H1 (cell line): ENCODE results near the gene XPOT. TPM values are rescaled to one million over a fixed set of nuclear protein-coding genes. Genes with fewer than 3 reads are reported as not detected.

Source experiments
- CTCF ChIA-PET: fragments of 300-600 bp; sonication (Branson Sonifier 250); formaldehyde crosslinking; loops from one replicate; lab custom pipeline; 2021; ENCODE audit not compliant: partially characterized antibody; lab: Charles Lee
- POLR2A ChIA-PET: fragments of 300-600 bp; sonication (Branson Sonifier 250); formaldehyde crosslinking; loops from one replicate; lab custom pipeline; 2021; ENCODE audit warnings: inconsistent platforms; ENCODE audit not compliant: partially characterized antibody; lab: Charles Lee
- DNase-seq, 2 experiments: peaks; one replicate each; pipeline versions ENCODE4 v3.0.0 to v3.0.0-alpha.2; 2010 to 2022; ENCODE audit warnings: low spot score in 2 of 2, low read depth in 1 of 2, mixed read lengths in 1 of 2
- FAIRE-seq: peaks from 2 replicates; lab custom pipeline; 2011; peaks lifted over from hg19 to GRCh38; lab: Jason Lieb, UNC
- H2AFZ ChIP-seq: 2 replicates; pipeline ENCODE4 v1.8.1; 2012; ENCODE audit warnings: low read length, inconsistent platforms
- H2AK5ac ChIP-seq: 2 replicates; pipeline ENCODE4 v1.6.1; 2013; ENCODE audit warnings: low read depth, low read length
- H2BK120ac ChIP-seq: replicated peaks from 2 replicates; pipeline ENCODE3; 2013; ENCODE audit warnings: low read depth, low read length, inconsistent platforms
- H2BK12ac ChIP-seq: 2 replicates; pipeline ENCODE4 v1.6.1; 2013; ENCODE audit warnings: low read depth, low read length
- H2BK15ac ChIP-seq: 2 replicates; pipeline ENCODE4 v1.6.1; 2013; ENCODE audit warnings: low read length
- H2BK20ac ChIP-seq: 2 replicates; pipeline ENCODE4 v1.6.1; 2013; ENCODE audit warnings: low read length
- H2BK5ac ChIP-seq: 2 replicates; pipeline ENCODE4 v1.6.1; 2013; ENCODE audit warnings: low read depth, low read length
- H3K14ac ChIP-seq: 2 replicates; pipeline ENCODE4 v1.6.1; 2013; ENCODE audit warnings: inconsistent platforms; ENCODE audit not compliant: insufficient read length
- H3K18ac ChIP-seq: 2 replicates; pipeline ENCODE4 v1.6.1; 2013; ENCODE audit warnings: low read length; ENCODE audit errors: extremely low read depth
- H3K23ac ChIP-seq: 2 replicates; pipeline ENCODE4 v1.6.1; 2013; ENCODE audit warnings: inconsistent platforms; ENCODE audit not compliant: insufficient read length
- H3K23me2 ChIP-seq: 2 replicates; pipeline ENCODE4 v1.6.1; 2013; ENCODE audit warnings: low read depth, low read length
- H3K27ac ChIP-seq: 2 replicates; pipeline ENCODE4 v1.6.1; 2011; ENCODE audit warnings: low read depth, low read length, inconsistent platforms
- H3K27me3 ChIP-seq, 4 experiments: replicated peaks in 1 of 4; 1 replicate in 1 of 4; 2 replicates in 3 of 4; pipeline versions ENCODE4 v1.6.1 to v1.8.1; 2011 to 2013; ENCODE audit warnings: low read length in 3 of 4, mild to moderate bottlenecking in 3 of 4, inconsistent platforms in 2 of 4, mixed read lengths in 2 of 4, moderate library complexity in 1 of 4; ENCODE audit not compliant: control insufficient read depth in 3 of 4, insufficient read depth in 3 of 4; ENCODE audit errors: extremely low read depth in 1 of 4
- H3K36me3 ChIP-seq, 4 experiments: 2 replicates each; pipeline versions ENCODE4 v1.6.1 to v1.8.1; 2011 to 2013; ENCODE audit warnings: mild to moderate bottlenecking in 4 of 4, low read length in 3 of 4, moderate library complexity in 2 of 4, control low read depth in 1 of 4, inconsistent platforms in 1 of 4; ENCODE audit not compliant: insufficient read depth in 4 of 4, control insufficient read depth in 2 of 4
- H3K4ac ChIP-seq: replicated peaks from 2 replicates; pipeline ENCODE3; 2013; ENCODE audit warnings: low read length, low read depth, mixed read lengths, inconsistent platforms; ENCODE audit not compliant: insufficient read length
- H3K4me1 ChIP-seq, 4 experiments: replicated peaks in 1 of 4; 1 replicate in 1 of 4; 2 replicates in 3 of 4; pipeline versions ENCODE4 v1.6.1 to v1.8.1; 2011 to 2013; ENCODE audit warnings: low read length in 3 of 4, inconsistent platforms in 2 of 4, mixed read lengths in 1 of 4; ENCODE audit not compliant: insufficient read depth in 4 of 4, control insufficient read depth in 3 of 4
- H3K4me2 ChIP-seq, 2 experiments: 2 replicates each; pipeline versions ENCODE4 v1.6.1 to v1.8.1; 2011 to 2013; ENCODE audit warnings: low read depth in 2 of 2, low read length in 2 of 2, control low read depth in 1 of 2, inconsistent platforms in 1 of 2, mild to moderate bottlenecking in 1 of 2; ENCODE audit not compliant: insufficient read depth in 1 of 2
- H3K4me3 ChIP-seq, 4 experiments: fragments of 200-600, 300-600 bp in 1 of 4; sonication (generic), shearing (Covaris generic), sonication (Bioruptor Twin) in 1 of 4; 2 replicates each; pipeline versions ENCODE4 v1.5.1 to v1.8.1; 2011 to 2016; ENCODE audit warnings: low read length in 4 of 4, low read depth in 3 of 4, control low read depth in 2 of 4, inconsistent platforms in 2 of 4, mild to moderate bottlenecking in 2 of 4, mixed read lengths in 1 of 4, moderate library complexity in 1 of 4; ENCODE audit not compliant: insufficient read depth in 2 of 4; ENCODE audit errors: extremely low read depth in 1 of 4
- H3K56ac ChIP-seq: replicated peaks from 2 replicates; pipeline ENCODE3; 2013; ENCODE audit warnings: low read depth, mild to moderate bottlenecking, mixed read lengths, low read length, inconsistent platforms; ENCODE audit not compliant: insufficient read length
- H3K79me1 ChIP-seq: 2 replicates; pipeline ENCODE4 v1.6.1; 2013; ENCODE audit warnings: low read depth, low read length, control low read depth
- H3K79me2 ChIP-seq, 2 experiments: 2 replicates each; pipeline versions ENCODE4 v1.6.1 to v1.8.1; 2012 to 2013; ENCODE audit warnings: low read length in 2 of 2, mild to moderate bottlenecking in 2 of 2, inconsistent platforms in 1 of 2; ENCODE audit not compliant: insufficient read depth in 2 of 2, control insufficient read depth in 1 of 2
- H3K9ac ChIP-seq, 4 experiments: replicated peaks in 1 of 4; 1 replicate in 1 of 4; 2 replicates in 3 of 4; pipeline versions ENCODE4 v1.6.1 to v1.8.1; 2011 to 2013; ENCODE audit warnings: low read depth in 3 of 4, low read length in 3 of 4, control low read depth in 2 of 4, mild to moderate bottlenecking in 2 of 4, moderate library complexity in 2 of 4, inconsistent platforms in 1 of 4; ENCODE audit errors: extremely low read depth in 1 of 4
- H3K9me3 ChIP-seq, 2 experiments: 2 replicates each; pipeline versions ENCODE4 v1.6.1 to v1.8.1; 2012 to 2013; ENCODE audit warnings: mild to moderate bottlenecking in 2 of 2, moderate library complexity in 2 of 2, control low read depth in 1 of 2, inconsistent platforms in 1 of 2, low read depth in 1 of 2, low read length in 1 of 2, mixed read lengths in 1 of 2; ENCODE audit not compliant: insufficient read depth in 2 of 2
- H4K20me1 ChIP-seq, 2 experiments: replicated peaks in 1 of 2; 2 replicates each; pipeline versions ENCODE3 to v1.8.1; 2011 to 2013; ENCODE audit warnings: inconsistent platforms in 2 of 2, low read length in 2 of 2, mild to moderate bottlenecking in 1 of 2; ENCODE audit not compliant: insufficient read depth in 2 of 2, control insufficient read depth in 1 of 2
- H4K5ac ChIP-seq: 2 replicates; pipeline ENCODE4 v1.6.1; 2013; ENCODE audit warnings: low read length, low read depth, mixed read lengths, inconsistent platforms; ENCODE audit not compliant: insufficient read length
- H4K8ac ChIP-seq: 2 replicates; pipeline ENCODE4 v1.8.0; 2013; ENCODE audit warnings: mild to moderate bottlenecking, moderate library complexity, low read length, inconsistent platforms; ENCODE audit not compliant: insufficient read depth; ENCODE audit errors: extremely low read depth
- H4K91ac ChIP-seq: replicated peaks from 2 replicates; pipeline ENCODE3; 2013; ENCODE audit warnings: low read length, mixed read lengths, inconsistent platforms; ENCODE audit not compliant: insufficient read length
- EGR1 ChIP-seq: IDR thresholded peaks from 2 replicates; pipeline ENCODE4 v1.6.1; 2011; ENCODE audit warnings: low read depth, low read length, borderline replicate concordance
- SAP30 ChIP-seq: fragments of 300-600 bp; sonication (generic); IDR thresholded peaks from 2 replicates; pipeline ENCODE4 v1.7.1; 2012; ENCODE audit warnings: low read length, moderate library complexity, mild to moderate bottlenecking, inconsistent platforms; ENCODE audit not compliant: insufficient read depth, insufficient replicate concordance
- WGBS, 2 experiments: shearing (Covaris generic) in 1 of 2; methylation state at CpG; one replicate each; pipeline versions ENCODE4 v1.1.6 to v1.1.7; 2013 to 2015; ENCODE audit warnings: low lambda C conversion rate in 2 of 2, mixed read lengths in 2 of 2, inconsistent platforms in 1 of 2, low coverage in 1 of 2, missing lambda C conversion rate in 1 of 2; ENCODE audit not compliant: insufficient replicate concordance in 2 of 2, insufficient coverage in 1 of 2, insufficient read length in 1 of 2; ENCODE audit errors: extremely low coverage in 1 of 2, missing lambda C conversion rate in 1 of 2; 5-methylcytosine and 5-hydroxymethylcytosine counted together
- polyA plus RNA-seq, 7 experiments: library from polyadenylated mRNA; depleted of rRNA in 3 of 7; stranded (reverse) in 5 of 7; unstranded in 2 of 7; fragments of >200 nt in 5 of 7; fragments of 200-250 nt in 2 of 7; gene quantifications; 1 replicate in 5 of 7; 2 replicates in 1 of 7; 4 replicates in 1 of 7; pipeline versions ENCODE4 v1.2.1 to v1.2.3, GENCODE V29; 2011 to 2013; ENCODE audit warnings: missing spikeins in 2 of 7, mixed read lengths in 2 of 7
- total RNA-seq: library from RNA; stranded (reverse); fragmentation: NEBNext Ultra II Directional; extraction: Animal tissue kit (Norgen Biotek cat#: 25700); gene quantifications from 2 replicates; pipeline ENCODE4 v1.2.1, GENCODE V29; 2021

XPOT gene
- total and polyA plus RNA-seq, 2 of the 8 experiments (the other 6 are each of a cell fraction or from before 2014, with no cell fraction given), result 38.8 to 176 TPM

GRCh38 chr12:64455506-64455905 is 51.3 kb downstream of the XPOT start:
- TF ChIP-seq EGR1, result no peak
- no peak for TF ChIP-seq SAP30
- Histone ChIP-seq H3K36me3 (peaks cover 0 to 21% (median 6%) of the 10 kb centered on the region in 4 experiments; a peak in 5 of 8 replicates), H2BK12ac (no peak overlapping the region), H2BK120ac (no peak overlapping the region), H3K79me2 (peaks cover 3 to 72% of the 10 kb centered on the region in 2 experiments; a peak in 3 of 4 replicates), H3K4me1 (0 out of 7 replicates have a peak, but pooled peaks cover 0 to 12% (median 0%) of the 10 kb centered on the region in 4 experiments), H2AK5ac (no peak overlapping the region), H3K27me3 (no peaks in the 10 kb centered on the region), H3K4me3 (no peak overlapping the region), H3K9me3 (no peaks in the 10 kb centered on the region), H3K18ac (no peak overlapping the region), H3K23me2 (peaks cover 4% of the 10 kb centered on the region; the same call in 1 of the 2 replicates), H3K14ac (no peak overlapping the region), H3K27ac (no peak overlapping the region), H3K79me1 (no peaks in the 10 kb centered on the region), H3K9ac (no peak overlapping the region), H2BK5ac (no peak overlapping the region), H3K4me2 (no peak overlapping the region), H2BK15ac (no peak overlapping the region), H3K23ac (no peak overlapping the region), H4K20me1 (peaks cover 0 to 5% of the 10 kb centered on the region in 2 experiments), H4K8ac (no peak overlapping the region), H3K4ac (no peak overlapping the region), H3K56ac (no peak overlapping the region), H4K91ac (no peak overlapping the region), H2AFZ (no peak overlapping the region), H2BK20ac (no peak overlapping the region), H4K5ac (no peak overlapping the region)
- POLR2A ChIA-PET, result interaction anchor here (1.2 kb wide), 1 partner anchor 10 kb away, joined by 5 read pairs; no protein-coding TSS in a partner anchor
- DNase-seq, result no peak
- FAIRE-seq, result no peak
- CTCF ChIA-PET, result no interaction called here
- WGBS, 2 experiments, result 92% methylated on average over 1 of the region's 1 CpG; no CpG with 5 or more reads in 1 of the 2 experiments
